Measurements from ENCODE around the gene NKX6-2.

GRCh38 chr10:132813560-132814468 is 27.9 kb upstream of the NKX6-2 start:
- no peak for TF ChIP-seq CTCF (IDR thresholded peaks at IDR 0.05)
- no peak for TF ChIP-seq POLR2A (IDR thresholded peaks at IDR 0.05)
